NB4 (cell line): ENCODE measurements around the gene CSMD2.
"Not testable (repeated sequence)": the region's sequence is repeated elsewhere in the genome, so short reads cannot be mapped to it uniquely, and the experiment has no call there.

Experiments used
- DNase-seq: peaks from one replicate; pipeline ENCODE4 v3.0.0; 2010; ENCODE audit warnings: low read depth
- H3K4me3 ChIP-seq: one replicate; pipeline ENCODE4 v1.5.1; 2011; ENCODE audit warnings: mild to moderate bottlenecking, low read depth, low read length, moderate library complexity
- MYC ChIP-seq: IDR thresholded peaks from 2 replicates; pipeline ENCODE4 v1.6.1; 2011; ENCODE audit warnings: low read depth, low read length
- POLR2A ChIP-seq: IDR thresholded peaks from 2 replicates; pipeline ENCODE4 v1.6.1; 2011; ENCODE audit warnings: mild to moderate bottlenecking; ENCODE audit not compliant: insufficient read length; ENCODE audit errors: extremely low read depth
- TF ChIP-seq, protein P1 (sequence below): IDR thresholded peaks from one replicate; pipeline ENCODE4 v1.5.1; 2012; ENCODE audit warnings: low read depth, low read length
- TF ChIP-seq, protein P2 (sequence below): IDR thresholded peaks from 2 replicates; pipeline ENCODE4 v1.6.1; 2011; ENCODE audit warnings: low read depth, low read length

CSMD2 gene

GRCh38 chr1:34024485-34024884, 140.5 kb downstream of the CSMD2 start:
- no peak for DNase-seq
- H3K4me3 ChIP-seq = no peak overlapping the region
- TF ChIP-seq, protein P1, sequence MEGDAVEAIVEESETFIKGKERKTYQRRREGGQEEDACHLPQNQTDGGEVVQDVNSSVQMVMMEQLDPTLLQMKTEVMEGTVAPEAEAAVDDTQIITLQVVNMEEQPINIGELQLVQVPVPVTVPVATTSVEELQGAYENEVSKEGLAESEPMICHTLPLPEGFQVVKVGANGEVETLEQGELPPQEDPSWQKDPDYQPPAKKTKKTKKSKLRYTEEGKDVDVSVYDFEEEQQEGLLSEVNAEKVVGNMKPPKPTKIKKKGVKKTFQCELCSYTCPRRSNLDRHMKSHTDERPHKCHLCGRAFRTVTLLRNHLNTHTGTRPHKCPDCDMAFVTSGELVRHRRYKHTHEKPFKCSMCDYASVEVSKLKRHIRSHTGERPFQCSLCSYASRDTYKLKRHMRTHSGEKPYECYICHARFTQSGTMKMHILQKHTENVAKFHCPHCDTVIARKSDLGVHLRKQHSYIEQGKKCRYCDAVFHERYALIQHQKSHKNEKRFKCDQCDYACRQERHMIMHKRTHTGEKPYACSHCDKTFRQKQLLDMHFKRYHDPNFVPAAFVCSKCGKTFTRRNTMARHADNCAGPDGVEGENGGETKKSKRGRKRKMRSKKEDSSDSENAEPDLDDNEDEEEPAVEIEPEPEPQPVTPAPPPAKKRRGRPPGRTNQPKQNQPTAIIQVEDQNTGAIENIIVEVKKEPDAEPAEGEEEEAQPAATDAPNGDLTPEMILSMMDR = no peak
- no peak for TF ChIP-seq POLR2A
- TF ChIP-seq, protein P2, sequence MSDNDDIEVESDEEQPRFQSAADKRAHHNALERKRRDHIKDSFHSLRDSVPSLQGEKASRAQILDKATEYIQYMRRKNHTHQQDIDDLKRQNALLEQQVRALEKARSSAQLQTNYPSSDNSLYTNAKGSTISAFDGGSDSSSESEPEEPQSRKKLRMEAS = no peak
- no peak for TF ChIP-seq MYC

DNA sequence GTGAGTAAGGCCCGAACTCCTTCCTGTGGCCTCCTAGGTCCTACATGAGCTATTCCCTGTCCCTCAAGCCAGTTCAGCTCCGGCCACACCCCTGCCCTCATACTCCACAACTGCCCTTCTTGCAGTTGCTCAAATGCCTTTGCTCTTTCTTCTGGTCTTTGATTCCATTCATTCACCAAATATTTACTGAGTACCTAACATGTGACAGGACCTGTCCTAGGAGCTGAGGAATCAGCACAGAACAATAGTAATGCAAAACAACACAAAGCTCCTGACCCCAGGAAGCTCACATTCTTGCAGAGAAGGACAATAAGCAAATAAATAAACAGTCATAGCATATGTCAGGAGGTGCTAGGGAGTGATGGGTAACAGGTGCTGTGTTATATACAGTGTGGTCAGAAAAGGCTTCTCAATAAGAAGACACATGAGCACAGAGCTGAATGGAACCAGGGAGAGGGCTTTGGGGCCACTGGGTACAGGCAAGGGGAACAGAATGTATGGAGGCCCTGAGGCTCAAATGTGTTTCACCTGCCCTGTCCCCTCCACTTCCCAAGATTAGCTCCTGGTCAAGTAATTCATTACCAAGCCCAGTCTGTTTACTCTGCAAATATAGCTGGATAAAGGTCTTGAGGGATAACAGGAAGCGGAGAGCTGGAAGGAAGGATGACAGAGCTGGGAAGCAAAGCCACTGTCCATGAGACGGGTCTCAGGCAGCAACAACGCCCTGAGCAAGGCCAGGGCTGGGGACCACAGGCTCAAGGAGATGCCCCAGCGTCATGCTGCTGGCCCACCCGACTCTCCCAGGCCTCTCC, 145.1 kb downstream of the CSMD2 start:
- no peak for DNase-seq
- TF ChIP-seq MYC (no peak), POLR2A (no peak)
- TF ChIP-seq, protein P1 = no peak
- TF ChIP-seq, protein P2 = no peak
- H3K4me3 ChIP-seq = no peak overlapping the region

GRCh38 chr1:34018285-34018684, 146.7 kb downstream of the CSMD2 start:
- TF ChIP-seq, protein P1 = no peak
- TF ChIP-seq, protein P2 = no peak
- TF ChIP-seq MYC = no peak
- TF ChIP-seq POLR2A = no peak
- no peak for DNase-seq
- H3K4me3 ChIP-seq = no peak overlapping the region

DNA sequence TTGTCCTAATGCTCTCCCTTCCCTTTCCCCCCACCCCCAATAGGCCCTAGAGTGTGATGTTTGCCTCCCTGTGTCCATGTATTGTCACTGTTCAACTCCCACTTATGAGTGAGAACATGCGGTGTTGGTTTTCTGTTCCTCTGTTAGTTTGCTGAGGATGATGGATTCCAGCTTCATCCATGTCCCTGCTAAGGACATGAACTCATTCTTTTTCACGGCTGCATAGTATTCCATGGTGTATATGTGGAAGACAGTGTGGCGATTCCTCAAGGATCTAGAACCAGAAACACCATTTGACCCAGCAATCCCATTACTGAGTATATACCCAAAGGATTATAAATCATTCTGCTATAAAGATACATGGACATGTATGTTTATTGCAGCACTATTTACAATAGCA, 148.7 kb downstream of the CSMD2 start:
- not testable (repeated sequence) for DNase-seq

DNA sequence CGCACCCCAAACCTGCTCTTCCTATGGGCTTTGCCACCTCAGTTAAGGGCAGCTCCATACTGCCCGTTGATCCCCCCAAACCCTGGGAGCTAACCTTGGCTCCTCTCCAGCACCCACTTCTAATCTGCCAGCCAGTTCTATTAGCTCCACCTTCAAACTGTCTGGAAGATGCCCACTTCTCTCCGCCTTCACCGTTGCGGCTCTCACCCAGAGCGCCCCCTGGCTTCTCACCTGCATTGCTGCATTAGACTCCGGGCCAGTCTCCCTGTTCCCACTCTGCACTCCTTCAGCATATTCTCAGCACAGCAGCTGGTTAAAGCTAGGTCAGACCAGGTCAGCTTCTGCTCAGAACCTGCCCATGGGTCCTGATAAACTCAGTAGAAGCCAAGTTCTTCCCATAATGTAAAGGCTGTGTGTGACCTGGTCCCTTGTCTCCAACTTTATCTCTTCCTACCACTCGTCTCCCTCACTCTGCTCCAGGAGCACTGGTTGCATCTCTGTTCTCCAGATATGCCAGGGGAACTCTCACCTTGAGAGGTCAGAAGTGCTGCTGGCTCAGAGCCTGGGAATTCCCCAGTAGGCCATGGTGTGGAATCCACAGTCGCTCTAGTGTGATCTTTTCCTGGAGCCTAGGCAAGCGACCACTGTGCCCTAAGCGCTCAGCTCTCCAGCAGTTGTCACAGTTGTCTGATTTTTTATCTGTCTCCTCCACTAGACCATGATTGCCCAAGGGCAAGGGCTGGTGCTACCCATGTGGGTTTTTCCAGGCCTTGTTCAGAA, 150.9 kb downstream of the CSMD2 start:
- DNase-seq = peak; percentile 23
- TF ChIP-seq, protein P2 = no peak
- TF ChIP-seq, protein P1 = peak; percentile 80
- no peak overlapping the region for H3K4me3 ChIP-seq

More for the DNA sequence above, 148.7 kb downstream of the CSMD2 start:
- not testable (repeated sequence) for H3K4me3 ChIP-seq

- TF ChIP-seq, protein P1 = no peak
- TF ChIP-seq MYC (no peak), POLR2A (no peak)
- TF ChIP-seq, protein P2 = no peak
- DNase-seq = no peak
- no peak overlapping the region for H3K4me3 ChIP-seq
Observed at GRCh38 chr1:34013136-34013535, 151.9 kb downstream of the CSMD2 start.
